Endothelial cell of umbilical vein (primary cell): ENCODE measurements around the gene KDM4C. TPM values are rescaled to one million over a fixed set of nuclear protein-coding genes. Genes with fewer than 3 reads are reported as not detected.
"Not testable (repeated sequence)": the region's sequence is repeated elsewhere in the genome, so short reads cannot be mapped to it uniquely, and the experiment has no call there.

Experiments used
- BruUV-seq: library from RNA; stranded (reverse); fragments of 400-500 nt; replicated peaks from 2 replicates; lab custom pipeline; 2021; lab: Mats Ljungman, UMichigan
- CTCF ChIA-PET: fragments of 300-600, 350-600 bp; sonication (Branson Sonifier 250); formaldehyde crosslinking; loops from one replicate; lab custom pipeline; 2021; ENCODE audit warnings: antibody characterized with exemption, inconsistent platforms; lab: Charles Lee
- POLR2A ChIA-PET: fragments of 300-600, 350-600 bp; sonication (Branson Sonifier 250); formaldehyde crosslinking; loops from one replicate; lab custom pipeline; 2021; ENCODE audit warnings: antibody characterized with exemption, inconsistent platforms; lab: Charles Lee
- DNase-seq: peaks from one replicate; pipeline ENCODE4 v3.0.0-alpha.2; 2011; ENCODE audit warnings: low read depth, low spot score
- FAIRE-seq: peaks from 2 replicates; lab custom pipeline; 2011; peaks lifted over from hg19 to GRCh38; lab: Jason Lieb, UNC
- H2AFZ ChIP-seq: 2 replicates; pipeline ENCODE4 v1.6.0; 2012; ENCODE audit warnings: low read depth, low read length, control low read depth, inconsistent platforms
- H3K27ac ChIP-seq: 2 replicates; pipeline ENCODE4 v1.5.1; 2011; ENCODE audit warnings: low read depth, mild to moderate bottlenecking, control low read depth, low read length, moderate library complexity; ENCODE audit not compliant: insufficient read depth
- H3K27me3 ChIP-seq, 2 experiments: 2 replicates each; pipeline versions ENCODE4 v1.6.0 to v1.6.1; 2011; ENCODE audit warnings: low read length in 2 of 2, mixed read lengths in 1 of 2; ENCODE audit not compliant: control insufficient read depth in 2 of 2, insufficient read depth in 2 of 2
- H3K36me3 ChIP-seq, 2 experiments: 2 replicates in 1 of 2; 3 replicates in 1 of 2; pipeline ENCODE4 v1.5.1; 2011; ENCODE audit warnings: low read length in 2 of 2, mild to moderate bottlenecking in 1 of 2, moderate library complexity in 1 of 2; ENCODE audit not compliant: control insufficient read depth in 2 of 2, insufficient read depth in 2 of 2; ENCODE audit errors: extremely low read depth in 1 of 2
- H3K4me1 ChIP-seq: 3 replicates; pipeline ENCODE4 v1.5.1; 2011; ENCODE audit warnings: mild to moderate bottlenecking, low read length; ENCODE audit not compliant: control insufficient read depth, insufficient read depth; ENCODE audit errors: extremely low read depth
- H3K4me2 ChIP-seq: 2 replicates; pipeline ENCODE4 v1.6.1; 2011; ENCODE audit warnings: low read length, control low read depth, mixed read lengths; ENCODE audit not compliant: insufficient read depth
- H3K4me3 ChIP-seq, 3 experiments: fragments of 200-600 bp in 1 of 3; sonication (generic), shearing (Covaris generic) in 1 of 3; replicated peaks in 1 of 3; 2 replicates each; pipeline ENCODE4 v1.5.1; 2011 to 2016; ENCODE audit warnings: control low read depth in 3 of 3, low read length in 3 of 3, mild to moderate bottlenecking in 2 of 3, inconsistent platforms in 1 of 3, low read depth in 1 of 3, moderate library complexity in 1 of 3; ENCODE audit not compliant: insufficient read depth in 1 of 3
- H3K79me2 ChIP-seq: 2 replicates; pipeline ENCODE4 v1.6.0; 2012; ENCODE audit warnings: low read length, inconsistent platforms; ENCODE audit not compliant: control insufficient read depth, insufficient read depth
- H3K9ac ChIP-seq: replicated peaks from 2 replicates; pipeline ENCODE3; 2011; ENCODE audit warnings: low read length, control low read depth; ENCODE audit not compliant: insufficient read depth; ENCODE audit errors: extremely low read depth
- H3K9me1 ChIP-seq: replicated peaks from 3 replicates; pipeline ENCODE4 v1.6.0; 2011; ENCODE audit warnings: mild to moderate bottlenecking, low read length; ENCODE audit not compliant: control insufficient read depth, insufficient read depth; ENCODE audit errors: extremely low read depth
- H3K9me3 ChIP-seq: replicated peaks from 2 replicates; pipeline ENCODE4 v1.5.1; 2012; ENCODE audit warnings: low read length, inconsistent platforms; ENCODE audit not compliant: control insufficient read depth, insufficient read depth
- H4K20me1 ChIP-seq: replicated peaks from 2 replicates; pipeline ENCODE3; 2011; ENCODE audit warnings: mild to moderate bottlenecking, low read length; ENCODE audit not compliant: control insufficient read depth, insufficient read depth; ENCODE audit errors: extremely low read depth
- CTCF ChIP-seq, 2 donors: IDR thresholded peaks; 1 replicate in 1 of 2; 2 replicates in 1 of 2; pipeline ENCODE4 v1.5.1; 2011; ENCODE audit warnings: low read length in 2 of 2, mild to moderate bottlenecking in 2 of 2, moderate library complexity in 2 of 2, control low read depth in 1 of 2, inconsistent platforms in 1 of 2, low read depth in 1 of 2; ENCODE audit not compliant: insufficient read depth in 1 of 2; ENCODE audit errors: extremely low read depth in 1 of 2
- EZH2 ChIP-seq: IDR thresholded peaks from 2 replicates; pipeline ENCODE4 v1.6.1; 2012; ENCODE audit warnings: borderline replicate concordance, low read depth, mild to moderate bottlenecking, moderate library complexity, low read length, inconsistent platforms; ENCODE audit not compliant: severe bottlenecking
- FOS ChIP-seq: IDR thresholded peaks from 2 replicates; pipeline ENCODE4 v1.6.1; 2011; ENCODE audit warnings: mild to moderate bottlenecking, low read length, moderate library complexity, borderline replicate concordance; ENCODE audit not compliant: insufficient read depth
- GATA2 ChIP-seq: IDR thresholded peaks from 2 replicates; pipeline ENCODE4 v1.7.0; 2011; ENCODE audit warnings: low read depth, mild to moderate bottlenecking, moderate library complexity, mixed read lengths, low read length; ENCODE audit not compliant: insufficient read length, insufficient read depth
- JUN ChIP-seq: IDR thresholded peaks from 2 replicates; pipeline ENCODE4 v1.6.1; 2011; ENCODE audit warnings: borderline replicate concordance, low read depth; ENCODE audit not compliant: insufficient read length, insufficient read depth
- MAX ChIP-seq: IDR thresholded peaks from 2 replicates; pipeline ENCODE4 v1.6.1; 2011; ENCODE audit not compliant: insufficient read depth, insufficient read length
- MYC ChIP-seq: IDR thresholded peaks from one replicate; pipeline ENCODE4 v1.6.1; 2011; ENCODE audit warnings: mild to moderate bottlenecking, low read depth, low read length
- POLR2A ChIP-seq: IDR thresholded peaks from 2 replicates; pipeline ENCODE4 v1.6.1; 2012; ENCODE audit warnings: low read depth, mild to moderate bottlenecking, control low read depth, low read length
- POLR2AphosphoS5 ChIP-seq: IDR thresholded peaks from 2 replicates; pipeline ENCODE4 v1.6.1; 2012; ENCODE audit warnings: low read depth, mild to moderate bottlenecking, control low read depth, low read length, moderate library complexity; ENCODE audit not compliant: insufficient read depth
- dilution Hi-C: fragments of 300-500 bp; cut with MboI; formaldehyde crosslinking; loops from one replicate; pipeline ENCODE4 v1.15.0; 2019; ENCODE audit warnings: low sequenced_read_pairs; ENCODE audit not compliant: extremely low pct_ligation_motif_present
- intact Hi-C: fragments of 100-400 bp; cut with micrococcal nuclease; formaldehyde crosslinking; loops from one replicate; pipeline ENCODE4 v1.10.0; 2022
- polyA plus RNA-seq, 4 experiments: library from polyadenylated mRNA; depleted of rRNA in 3 of 4; stranded (reverse) in 3 of 4; unstranded in 1 of 4; fragments of >200 nt; gene quantifications; 2 replicates each; pipeline versions ENCODE4 v1.2.1 to v1.2.3, GENCODE V29; 2011 to 2012; ENCODE audit warnings: missing spikeins in 1 of 4
- total RNA-seq: library from RNA; stranded (reverse); gene quantifications from 2 replicates; pipeline ENCODE4 v1.2.3, GENCODE V29; 2021

KDM4C gene
- total and polyA plus RNA-seq, 2 donors (not counting 3 experiments of a cell fraction or from before 2014, with no cell fraction given): 5.4 to 15.0 TPM

GRCh38 chr9:6788162-6789016 is 30.6 kb downstream of the KDM4C start:
- Histone ChIP-seq H3K27me3 (no peaks in the 10 kb centered on the region), H3K79me2 (peaks cover 13% of the 10 kb centered on the region), H3K27ac (peak overlapping the region; percentile 84), H4K20me1 (no peaks in the 10 kb centered on the region), H3K4me2 (peak overlapping the region; percentile 87), H3K4me1 (peaks cover 21% of the 10 kb centered on the region), H3K9me1 (no peaks in the 10 kb centered on the region), H3K4me3 (peak overlapping the region in 1 of 3 experiments; percentile 50), H3K9ac (peak overlapping the region; percentile 45), H2AFZ (peak overlapping the region; percentile 61), H3K9me3 (no peaks in the 10 kb centered on the region), H3K36me3 (no peaks in the 10 kb centered on the region)
- CTCF ChIA-PET: interaction anchor here (0.9 kb wide), 1 partner anchor 39 kb away, joined by 3 read pairs; no protein-coding TSS in a partner anchor
- dilution Hi-C loops: no loop called here
- TF ChIP-seq FOS: peak; percentile 77
- TF ChIP-seq CTCF (IDR thresholded peaks at IDR 0.05; ENCODE audit: extremely low read depth in 1 of 2, insufficient read depth in 1 of 2, low read depth in 1 of 2, low read length in 2 of 2): no peak
- peak; percentile 29 for TF ChIP-seq EZH2
- no peak for TF ChIP-seq MAX
- TF ChIP-seq POLR2A: no peak
- TF ChIP-seq POLR2AphosphoS5: peak; percentile 63
- TF ChIP-seq MYC: no peak
- peak; percentile 84 for TF ChIP-seq JUN
- no peak for TF ChIP-seq GATA2
- intact Hi-C loops: loop anchor here (1.0 to 10.0 kb wide), 3 partner anchors 8 to 104 kb away; partner anchors contain the start of gene KDM4C
- POLR2A ChIA-PET: interaction anchor here (0.9 kb wide), 1 partner anchor 8 kb away, joined by 3 read pairs; no protein-coding TSS in a partner anchor
- peak; percentile 86 for DNase-seq
- BruUV-seq: no TSS peak
- FAIRE-seq: peak; percentile 99

- DNase-seq, H3K9me1 ChIP-seq, BruUV-seq, H3K4me3 ChIP-seq, H3K36me3 ChIP-seq, H4K20me1 ChIP-seq, H3K9me3 ChIP-seq, dilution Hi-C loops, FAIRE-seq, H2AFZ ChIP-seq, H3K27me3 ChIP-seq: not testable (repeated sequence)
- Histone ChIP-seq H3K4me1 (peaks cover 21% of the 10 kb centered on the region), H3K4me2 (peak overlapping the region; percentile 87), H3K9ac (peak overlapping the region; percentile 45), H3K27ac (peak overlapping the region; percentile 84), H3K79me2 (peaks cover 13% of the 10 kb centered on the region)
- intact Hi-C loops: loop anchor here (10.0 kb wide), 1 partner anchor 104 kb away; no protein-coding TSS in a partner anchor
- ChIA-PET POLR2A (interaction anchor here (0.9 kb wide), 1 partner anchor 9 kb away, joined by 3 read pairs; no protein-coding TSS in a partner anchor), CTCF (interaction anchor here (0.9 kb wide), 1 partner anchor 38 kb away, joined by 3 read pairs; no protein-coding TSS in a partner anchor)
Observed at GRCh38 chr9:6789017-6789338, 31.2 kb downstream of the KDM4C start.
